Activated CD4-positive, alpha-beta T cell treated with anti-CD3 and anti-CD28 coated beads for 1 hour (primary cell): ENCODE measurements around the gene OR9A4.
"Not testable (repeated sequence)": the region's sequence is repeated elsewhere in the genome, so short reads cannot be mapped to it uniquely, and the experiment has no call there.

Experiments
- DNase-seq: peaks from one replicate; pipeline ENCODE4 v3.0.0-alpha.2; 2020

The OR9A4 gene, protein sequence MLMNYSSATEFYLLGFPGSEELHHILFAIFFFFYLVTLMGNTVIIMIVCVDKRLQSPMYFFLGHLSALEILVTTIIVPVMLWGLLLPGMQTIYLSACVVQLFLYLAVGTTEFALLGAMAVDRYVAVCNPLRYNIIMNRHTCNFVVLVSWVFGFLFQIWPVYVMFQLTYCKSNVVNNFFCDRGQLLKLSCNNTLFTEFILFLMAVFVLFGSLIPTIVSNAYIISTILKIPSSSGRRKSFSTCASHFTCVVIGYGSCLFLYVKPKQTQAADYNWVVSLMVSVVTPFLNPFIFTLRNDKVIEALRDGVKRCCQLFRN

DNA sequence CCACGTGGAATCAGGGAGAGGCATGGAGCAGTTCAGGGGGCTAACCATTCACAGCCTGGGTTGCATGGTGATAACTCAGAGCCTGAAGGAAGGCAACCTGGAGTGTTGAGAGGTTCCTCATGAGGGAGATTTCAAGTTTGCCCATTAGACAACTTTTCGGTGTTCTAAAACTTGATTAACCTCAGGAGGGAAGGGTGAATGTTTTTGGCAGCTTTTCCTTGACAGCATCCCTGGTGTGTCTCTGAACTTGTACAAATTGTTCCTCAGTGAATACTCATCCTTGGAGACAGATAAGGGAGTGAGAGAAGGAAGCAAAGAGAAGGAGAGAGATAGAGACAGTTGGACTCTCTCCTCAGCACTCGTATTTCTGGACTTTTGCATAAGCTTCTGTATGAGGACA, at the start of gene OR9A4:
Gene OR9A4, plus strand, starts transcription at position 301 of the 400 bp plus-strand sequence. CDS start 2,477 bp downstream, outside the sequence.
- no peak for DNase-seq

DNA sequence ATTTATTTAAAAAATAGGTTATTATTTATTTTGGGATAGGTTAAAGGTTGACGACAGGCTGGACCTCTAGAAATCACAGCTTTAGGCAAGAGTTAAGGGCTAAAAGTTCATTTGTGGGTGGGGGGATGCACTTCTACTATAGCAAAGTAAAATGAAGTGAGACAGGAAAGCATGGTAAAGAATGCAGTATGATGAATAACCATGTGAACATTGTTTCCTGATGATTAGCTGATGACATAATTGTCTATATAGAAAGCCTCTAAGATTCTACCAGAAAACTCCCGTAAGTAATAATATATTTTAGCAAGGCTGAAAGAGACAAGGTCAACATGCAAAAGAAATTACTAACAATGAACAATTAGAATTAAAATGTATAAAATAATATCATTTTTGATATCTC, 49.2 kb upstream of the OR9A4 start:
- no peak for DNase-seq

DNA sequence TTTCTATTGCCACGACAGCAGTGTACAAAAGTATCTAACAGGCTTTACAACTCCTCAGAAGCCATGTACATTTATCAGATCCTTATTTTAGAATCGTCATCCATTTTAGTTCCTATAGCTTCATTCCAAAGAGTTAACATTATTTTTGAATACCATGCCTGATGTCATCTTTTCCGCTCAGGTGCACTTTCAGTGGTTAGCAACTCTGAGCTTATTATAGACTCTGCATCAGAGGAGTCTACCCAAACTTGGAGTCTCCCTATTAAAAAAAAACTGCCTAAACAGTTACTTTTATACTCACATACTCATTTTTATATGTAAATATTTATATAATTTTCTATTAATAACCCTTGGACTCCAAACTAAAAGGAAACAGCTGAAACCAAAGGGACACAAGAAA, 43.3 kb upstream of the OR9A4 start:
- DNase-seq, result no peak

DNA sequence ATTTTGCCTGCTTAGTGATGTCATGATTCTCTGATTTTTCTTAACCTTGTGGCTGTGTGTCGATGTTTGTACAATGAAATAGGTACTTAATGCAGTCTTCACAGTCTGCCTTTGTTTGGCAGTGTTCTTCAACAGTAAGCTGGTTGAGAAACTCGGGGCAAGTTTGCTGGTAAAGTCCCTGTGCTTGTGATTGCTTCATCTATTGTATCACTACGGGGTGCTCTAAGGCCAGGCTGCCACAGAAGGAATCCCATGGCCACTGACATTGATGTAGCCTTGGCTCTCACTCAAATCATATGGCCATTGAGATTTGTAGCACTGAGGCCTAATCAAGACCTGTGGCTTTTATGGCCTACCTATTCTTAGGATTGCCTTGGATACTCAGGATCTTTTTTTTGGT, 41.4 kb upstream of the OR9A4 start:
- DNase-seq, result no peak

DNA sequence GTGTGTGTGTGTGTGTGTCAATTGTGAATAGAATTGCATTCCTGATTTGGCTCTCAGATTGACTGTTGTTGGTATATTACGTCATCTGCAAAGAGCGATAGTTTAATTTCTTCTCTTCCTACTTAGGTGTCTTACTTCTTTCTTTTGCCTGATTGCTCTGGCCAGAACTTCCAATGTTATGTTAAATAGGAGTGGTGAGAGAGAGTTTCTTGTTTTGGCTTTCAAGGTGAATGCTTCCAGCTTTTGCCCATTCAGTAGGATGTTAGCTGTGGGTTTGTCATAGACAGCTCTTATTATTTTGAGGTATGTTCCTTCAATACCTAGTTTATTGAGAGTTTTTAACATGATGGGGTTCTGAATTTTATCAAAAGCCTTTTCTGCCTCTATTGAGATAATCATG, 40.7 kb upstream of the OR9A4 start:
- DNase-seq, result no peak

DNA sequence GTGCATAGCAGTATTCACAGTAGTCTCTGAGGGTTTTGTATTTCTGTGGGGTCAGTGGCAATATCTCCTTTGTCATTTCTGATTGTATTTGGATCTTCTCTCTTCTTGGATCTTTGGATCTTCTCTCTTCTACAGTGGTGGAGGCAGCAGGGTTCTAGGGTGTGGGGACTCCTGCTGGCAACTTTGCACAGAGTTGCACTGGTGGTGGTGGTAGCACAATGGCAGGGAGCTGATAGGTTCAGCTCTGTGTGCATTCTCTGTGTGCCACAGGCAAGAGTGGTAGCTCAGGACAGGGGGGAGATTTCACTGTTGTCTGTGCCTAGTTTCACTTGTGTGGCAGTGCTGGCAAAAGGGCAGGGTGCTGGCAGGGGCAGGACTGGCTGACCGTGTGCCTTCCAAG, 39.8 kb upstream of the OR9A4 start:
- DNase-seq, result no peak

DNA sequence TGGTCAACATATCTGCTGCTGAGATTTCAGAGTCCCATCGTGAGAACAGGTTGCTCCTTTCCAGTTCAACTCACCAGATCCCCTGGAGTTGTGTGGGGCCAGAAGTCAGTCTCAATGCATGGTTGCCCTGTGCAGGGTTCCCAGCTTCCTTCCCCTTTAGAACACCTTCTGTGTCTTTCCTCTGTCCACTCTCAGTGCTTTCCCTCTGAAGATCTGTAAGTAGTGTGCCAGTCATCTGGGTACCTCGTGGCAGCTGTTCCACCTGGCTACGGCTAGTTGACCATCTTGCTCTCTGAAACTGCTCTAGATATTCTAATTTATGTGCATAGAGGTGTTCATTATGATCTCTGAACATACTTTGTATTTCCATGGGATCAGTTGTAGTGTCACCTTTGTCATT, 38.8 kb upstream of the OR9A4 start:
- DNase-seq, result no peak

DNA sequence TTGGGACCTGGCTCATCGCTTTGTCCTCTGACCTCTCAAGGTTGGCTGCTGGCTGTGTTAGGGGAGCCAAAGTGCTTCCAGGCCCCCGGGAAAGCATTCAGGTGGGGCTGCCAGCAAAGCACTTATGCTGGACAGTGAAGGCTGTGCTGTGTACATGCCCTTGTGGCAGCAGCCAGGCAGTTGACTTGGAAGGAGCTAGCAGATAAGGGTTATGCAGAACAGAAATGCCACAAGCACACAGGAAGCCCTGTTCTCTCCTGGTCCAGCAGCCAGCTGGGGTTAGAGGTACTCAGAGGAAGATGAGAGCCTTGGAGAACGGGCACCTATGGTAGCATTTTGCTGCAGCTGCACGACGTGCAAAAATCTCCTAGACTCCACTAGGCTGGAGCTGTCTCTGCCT, 35.2 kb upstream of the OR9A4 start:
- DNase-seq, result no peak

DNA sequence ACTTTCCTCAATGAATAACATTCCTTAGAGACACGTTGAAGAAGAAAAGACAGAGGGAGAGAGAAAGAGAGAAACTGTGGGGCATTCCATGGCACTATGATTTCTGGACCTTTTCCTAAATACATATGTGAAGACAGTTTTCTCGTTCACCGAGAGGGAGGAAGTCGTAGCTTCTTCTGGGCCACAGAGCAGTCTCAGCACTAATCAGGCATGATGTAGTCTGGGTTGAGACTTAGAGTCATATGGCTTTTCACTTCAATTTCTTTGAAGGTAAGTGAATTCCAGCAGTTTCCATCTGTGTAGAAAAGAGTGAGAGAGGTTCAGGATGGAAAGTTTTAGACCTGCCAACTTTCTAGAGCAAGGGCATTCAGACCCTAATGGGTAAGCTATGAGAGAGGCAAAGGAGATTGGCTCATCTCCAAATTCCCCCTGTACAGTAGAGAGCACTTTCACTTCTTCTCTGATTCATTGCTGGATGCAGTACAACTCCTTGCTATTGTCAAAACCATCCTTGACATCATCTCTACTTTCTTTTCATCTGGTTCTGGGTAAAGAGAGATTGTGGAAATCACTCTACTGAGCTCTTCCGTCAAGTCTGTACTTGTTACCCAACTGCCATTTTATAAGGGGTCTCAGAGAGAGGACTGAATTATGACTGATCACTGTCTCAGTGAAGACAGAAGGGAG, 31.5 kb upstream of the OR9A4 start:
- DNase-seq, result no peak

DNA sequence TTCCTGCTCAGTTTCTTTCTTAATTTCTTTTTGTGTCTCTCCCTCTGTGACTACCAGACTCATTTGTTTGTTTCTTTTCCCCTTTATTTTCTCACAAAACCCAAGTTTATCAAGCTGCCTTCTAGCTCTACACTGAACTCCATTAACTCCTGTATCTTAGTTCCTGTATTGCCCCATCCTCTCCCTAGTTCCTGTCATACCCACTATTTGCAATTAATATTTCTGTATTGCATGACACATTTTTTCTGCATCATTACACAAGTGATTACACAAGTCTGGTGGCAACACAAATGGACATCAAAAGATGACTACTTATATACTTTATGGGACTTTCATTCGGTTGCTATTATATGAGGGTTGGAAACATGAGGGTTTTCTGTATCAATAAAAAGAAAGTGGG, 26.9 kb upstream of the OR9A4 start:
- DNase-seq, result no peak

DNA sequence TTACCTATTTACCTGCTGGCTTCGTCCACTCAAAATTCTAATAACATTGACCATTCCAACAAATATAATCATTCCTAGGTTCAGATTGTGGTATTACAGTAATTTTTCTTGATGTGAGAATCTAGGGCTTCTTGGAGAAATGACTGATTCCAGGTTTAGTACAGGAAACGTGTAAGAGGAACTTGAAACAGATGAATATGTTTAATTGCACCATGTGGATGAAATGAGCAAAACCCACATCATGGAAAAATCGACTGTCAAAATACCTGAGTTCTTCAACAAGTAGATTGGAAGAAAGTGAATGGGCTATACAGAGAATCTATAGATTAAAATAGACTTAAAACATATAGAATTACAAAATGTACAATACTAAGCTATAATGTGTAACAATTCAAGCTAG, 24.9 kb upstream of the OR9A4 start:
- DNase-seq, result no peak

DNA sequence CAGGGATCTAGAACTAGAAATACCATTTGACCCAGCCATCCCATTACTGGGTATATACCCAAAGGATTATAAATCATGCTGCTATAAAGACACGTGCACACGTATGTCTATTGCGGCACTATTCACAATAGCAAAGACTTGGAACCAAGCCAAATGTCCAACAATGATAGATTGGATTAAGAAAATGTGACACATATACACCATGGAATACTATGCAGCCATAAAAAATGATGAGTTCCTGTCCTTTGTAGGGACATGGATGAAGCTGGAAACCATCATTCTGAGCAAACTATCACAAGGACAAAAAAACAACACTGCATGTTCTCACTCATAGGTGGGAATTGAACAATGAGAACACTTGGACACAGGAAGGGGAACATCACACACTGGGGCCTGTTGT, 16.8 kb upstream of the OR9A4 start:
- not testable (repeated sequence) for DNase-seq

DNA sequence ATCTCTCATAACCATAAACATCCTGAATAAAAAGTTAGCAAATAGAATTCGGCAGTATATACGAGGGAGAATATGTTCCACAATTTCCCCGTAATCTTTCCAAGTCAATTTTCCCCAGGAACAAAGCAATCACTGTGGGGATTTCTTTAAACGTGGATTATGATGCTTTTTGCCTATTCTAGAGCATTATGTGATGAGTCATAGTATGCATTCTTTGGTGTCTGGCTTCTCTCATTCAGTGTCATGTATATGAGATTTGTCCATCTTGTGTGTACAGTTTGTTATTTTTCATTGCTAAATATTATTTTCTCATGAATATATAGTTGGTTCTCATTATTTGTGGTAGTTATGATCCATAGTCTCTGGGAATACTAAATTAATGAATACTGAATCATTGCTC, 9.9 kb upstream of the OR9A4 start:
- DNase-seq, result no peak

DNA sequence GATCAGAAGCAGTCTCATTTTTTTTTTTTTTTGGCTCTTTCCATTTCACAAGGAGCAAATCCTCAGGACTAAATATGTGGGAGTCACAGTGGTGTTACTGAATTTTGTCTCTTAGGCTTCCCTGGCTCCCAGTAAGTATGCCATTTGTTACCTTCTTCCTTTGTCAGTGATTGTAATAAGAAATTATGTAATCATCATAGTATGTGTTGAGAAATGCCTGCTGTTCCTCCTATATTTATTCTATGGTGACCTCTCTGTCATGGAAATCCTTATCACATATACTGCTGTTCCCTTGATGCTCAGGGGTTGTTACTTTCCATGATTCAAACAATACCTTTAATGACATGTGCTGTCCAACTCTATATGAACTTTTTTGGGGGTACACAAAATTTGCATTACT, 4.8 kb upstream of the OR9A4 start:
- DNase-seq, result no peak

DNA sequence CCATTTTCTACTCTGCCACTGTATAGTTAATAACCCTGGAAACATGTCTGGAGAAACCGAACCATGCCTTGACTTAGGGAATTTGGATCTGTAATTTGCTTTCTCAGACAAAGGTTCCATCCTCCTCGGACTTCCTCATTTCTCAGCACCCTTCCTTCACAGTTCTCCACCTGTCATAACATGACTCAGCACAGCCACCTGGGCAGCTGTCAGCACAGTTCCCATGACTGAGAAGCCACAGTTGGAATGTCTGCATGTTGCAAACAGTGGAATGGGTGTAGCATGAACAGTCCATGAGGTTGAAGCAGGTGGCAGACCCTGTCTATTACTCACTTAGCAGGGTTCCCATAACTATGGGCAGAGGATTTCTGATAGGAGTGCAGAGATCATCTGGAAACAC, 634 bp upstream of the OR9A4 start:
- no peak for DNase-seq

DNA sequence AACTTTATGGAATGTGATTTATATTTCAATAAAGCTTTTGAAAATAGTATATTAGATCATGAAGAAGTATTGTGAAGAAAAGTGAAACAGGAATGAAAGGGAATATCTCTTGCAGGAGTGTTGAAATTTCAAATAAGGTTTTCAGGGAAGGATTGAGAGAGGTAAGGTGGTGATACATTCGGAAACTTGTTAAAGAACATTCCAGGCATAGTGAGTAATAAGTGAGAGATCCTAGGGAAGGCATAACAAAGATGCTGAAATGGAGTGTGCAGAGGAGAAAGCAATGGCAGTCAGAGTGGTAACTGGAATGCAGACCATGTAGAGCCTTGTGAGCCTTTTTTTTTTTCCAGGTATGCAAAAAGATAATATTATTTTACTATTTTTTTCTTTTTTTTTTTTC, 4.1 kb downstream of the OR9A4 start:
- DNase-seq, result no peak

DNA sequence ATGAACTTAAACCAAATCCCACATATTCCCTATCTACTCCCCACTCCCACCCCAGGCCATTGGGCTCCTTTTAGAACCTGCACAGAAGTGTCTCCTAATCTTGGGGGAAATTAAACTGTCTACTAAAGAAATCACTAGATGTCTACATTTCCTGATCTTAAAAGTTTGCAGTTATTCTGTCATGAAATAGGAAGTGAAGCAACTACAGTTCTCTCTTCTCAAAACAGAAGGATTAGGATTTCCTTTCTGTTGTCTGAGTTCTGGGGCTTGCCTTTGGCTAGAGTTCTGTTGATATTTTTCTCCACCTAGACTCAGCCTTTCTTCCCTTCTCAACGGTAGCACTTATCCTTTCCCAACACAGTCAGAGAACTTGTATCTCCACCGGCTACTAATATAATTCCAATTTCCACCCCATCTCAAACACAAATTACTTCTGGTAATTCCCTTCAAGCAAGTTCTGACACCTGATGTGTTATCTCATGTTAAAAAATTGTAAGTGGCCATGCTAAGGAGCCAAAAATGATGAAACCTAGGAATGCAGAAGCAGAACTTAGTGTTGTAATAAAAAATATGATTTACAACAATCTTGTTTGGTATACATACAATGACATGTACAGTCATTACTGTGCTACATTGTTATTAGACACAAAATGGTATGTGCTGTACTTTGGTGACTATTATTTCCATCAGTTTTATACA, 12.1 kb downstream of the OR9A4 start:
- no peak for DNase-seq

DNA sequence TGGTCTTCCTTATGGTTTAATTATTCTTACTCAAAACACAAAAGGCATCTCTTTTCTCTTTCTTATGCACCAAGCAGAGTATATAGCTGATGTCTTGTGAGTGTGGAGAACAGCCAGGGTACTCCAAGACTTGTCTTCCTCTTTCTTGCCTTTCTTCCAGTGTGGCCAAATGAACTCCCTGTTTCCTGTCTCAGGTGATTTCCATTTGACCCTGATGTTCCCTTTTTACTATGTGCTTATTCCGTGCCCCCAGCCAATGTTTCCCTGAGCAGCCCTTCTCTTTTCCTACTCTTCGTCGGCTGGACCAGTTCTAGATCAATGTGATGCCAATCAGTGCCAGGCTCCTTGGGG, 12.6 kb downstream of the OR9A4 start:
- no peak for DNase-seq

DNA sequence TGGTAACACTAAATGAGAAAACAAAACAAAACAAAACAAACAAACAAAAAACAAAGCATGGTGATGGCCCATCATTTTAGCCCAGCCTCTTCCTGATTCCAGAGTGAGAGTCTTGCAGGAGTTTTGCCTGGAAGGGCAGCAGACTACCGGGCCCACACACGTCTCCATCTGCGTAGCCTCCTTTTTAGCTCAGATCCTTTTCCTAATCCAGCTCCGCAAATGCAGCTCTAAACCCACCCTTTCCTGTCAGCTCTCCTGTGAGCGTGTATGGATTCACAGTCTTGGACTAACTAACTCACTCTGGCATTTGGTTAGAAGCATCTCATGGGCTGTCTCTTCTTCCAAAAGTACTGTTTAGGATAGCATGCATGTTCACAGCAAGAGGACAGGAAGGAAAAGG, 14.0 kb downstream of the OR9A4 start:
- DNase-seq, result no peak

DNA sequence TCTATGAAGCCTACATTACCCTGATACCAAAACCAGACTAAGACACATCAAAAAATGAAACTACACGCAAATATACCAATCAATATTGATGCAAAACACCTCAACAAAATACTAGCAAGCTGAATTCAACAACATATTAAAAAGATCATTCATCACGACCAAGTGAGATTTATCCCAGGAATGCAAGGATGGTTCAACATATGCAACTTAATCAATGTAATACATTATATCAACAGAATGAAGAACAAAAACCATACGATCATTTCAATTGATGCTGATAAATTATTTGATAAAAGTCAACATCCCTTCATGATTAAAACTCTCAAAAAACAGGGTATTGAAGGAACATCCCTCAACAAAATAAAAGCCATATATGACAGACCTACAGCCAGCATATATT, 24.9 kb downstream of the OR9A4 start:
- DNase-seq, result no peak

DNA sequence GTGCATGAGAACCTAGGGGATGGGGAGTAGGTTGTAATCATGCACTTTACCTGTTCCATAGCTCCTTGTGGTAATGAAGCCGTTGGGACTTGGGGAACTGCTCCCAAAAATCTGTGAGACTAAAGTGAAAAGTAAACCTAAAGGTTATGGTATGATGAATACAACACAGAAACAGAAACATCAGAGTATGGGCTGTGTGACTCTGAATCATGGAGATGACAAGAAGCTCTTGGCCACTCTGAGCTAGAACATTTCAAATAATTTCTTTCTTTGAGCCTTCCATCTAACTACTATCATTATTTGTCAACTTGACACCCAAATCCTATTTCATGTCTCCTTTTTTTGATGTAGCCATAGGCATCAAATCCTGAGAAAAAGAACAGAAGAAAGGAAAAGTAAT, 27.6 kb downstream of the OR9A4 start:
- DNase-seq, result no peak

DNA sequence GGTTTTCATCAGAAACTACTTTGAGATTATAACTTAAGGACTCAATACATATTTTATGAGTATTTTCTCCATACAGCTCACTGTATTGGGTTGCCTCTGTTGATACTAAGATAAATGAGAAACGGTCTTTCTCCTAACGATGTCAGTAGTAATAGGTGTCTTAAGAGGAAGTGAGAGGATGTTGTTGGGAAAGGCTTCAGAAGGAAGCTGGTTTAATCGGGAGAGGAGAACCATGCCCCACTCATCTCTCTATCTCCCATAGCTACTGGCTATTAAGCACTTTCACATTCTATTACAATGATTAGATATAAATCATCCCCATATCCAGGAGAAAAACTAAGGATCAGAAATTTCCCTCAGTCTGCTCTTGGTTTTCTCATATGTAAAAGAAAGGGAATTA, 28.6 kb downstream of the OR9A4 start:
- DNase-seq, result no peak

DNA sequence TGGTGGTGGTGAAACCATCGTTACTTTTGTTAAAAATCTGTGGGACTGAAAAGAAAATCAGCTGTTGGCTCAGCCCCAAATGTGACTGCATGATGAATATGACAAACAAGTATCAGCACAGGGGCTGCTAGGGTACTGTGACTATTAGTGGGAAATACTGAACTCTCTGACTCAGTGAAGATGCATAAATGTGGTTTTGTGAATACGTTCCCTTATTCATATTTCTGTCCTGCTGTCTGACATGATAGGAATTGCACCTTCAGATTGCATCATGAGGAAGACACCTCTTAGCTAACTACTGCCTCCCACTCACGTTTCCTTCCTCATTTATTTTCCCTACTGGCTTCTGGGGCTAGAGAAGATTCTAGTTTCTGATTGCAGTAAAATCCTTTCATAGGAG, 29.2 kb downstream of the OR9A4 start:
- no peak for DNase-seq

DNA sequence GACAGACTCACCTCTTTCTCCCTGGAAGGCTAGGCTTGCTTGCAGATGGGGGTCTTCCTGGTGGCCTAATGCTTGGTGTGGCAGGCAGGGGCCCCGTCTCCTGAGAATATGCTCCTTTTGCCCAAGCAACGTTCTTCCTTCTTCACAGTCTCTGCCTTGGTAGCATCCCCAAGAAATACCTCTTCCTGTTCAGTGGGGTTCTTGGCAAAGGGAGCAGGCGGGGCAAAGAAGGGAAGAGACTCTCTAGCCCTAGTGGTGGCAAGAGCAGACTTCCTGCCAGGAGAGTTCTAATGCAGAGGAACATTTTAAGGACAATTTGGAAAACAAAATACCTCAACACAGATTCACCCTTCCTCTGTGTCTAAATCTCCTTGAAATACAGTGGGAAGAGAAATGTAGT, 30.6 kb downstream of the OR9A4 start, which contains the start of gene CLEC5A:
Gene CLEC5A, minus strand, starts transcription at position 179 of the 400 bp plus-strand sequence. CDS start 682 bp downstream, outside the sequence.
- no peak for DNase-seq
